Activated CD4-positive, alpha-beta T cell treated with anti-CD3 and anti-CD28 coated beads, Interleukin-2, amount 50 U/mL, for 4 hours (primary cell): Measurements from ENCODE around the gene SERTAD1.
"Not testable (repeated sequence)": the region's sequence is repeated elsewhere in the genome, so short reads cannot be mapped to it uniquely, and the experiment has no call there.

Experiments used
- DNase-seq, 2 experiments: peaks; one replicate each; pipeline ENCODE4 v3.0.0-alpha.2; 2020

The SERTAD1 gene

GRCh38 chr19:40450664-40451063, 24.9 kb upstream of the SERTAD1 start:
- DNase-seq: no peak

GRCh38 chr19:40449506-40449905, 23.7 kb upstream of the SERTAD1 start:
- DNase-seq: no peak

- DNase-seq: no peak
Measured at GRCh38 chr19:40446263-40446784, 20.5 kb upstream of the SERTAD1 start.

- no peak for DNase-seq
Measured at GRCh38 chr19:40445780-40446262, 20.0 kb upstream of the SERTAD1 start.

- no peak for DNase-seq
Measured at GRCh38 chr19:40444825-40445312, 19.1 kb upstream of the SERTAD1 start.

GRCh38 chr19:40444000-40444824, 18.4 kb upstream of the SERTAD1 start, which contains the start of gene SERTAD3:
SERTAD3 (minus strand) TSS chr19:40444335; CDS start chr19:40442080, 2,255 bp downstream.
- DNase-seq: peak; percentile 95

- DNase-seq: peak; percentile 99
Measured at GRCh38 chr19:40443131-40443999, 17.6 kb upstream of the SERTAD1 start.

- DNase-seq: no peak
Measured at GRCh38 chr19:40442328-40443130, 16.7 kb upstream of the SERTAD1 start.

- DNase-seq: no peak
Measured at GRCh38 chr19:40441719-40442253, 16.0 kb upstream of the SERTAD1 start.

GRCh38 chr19:40438284-40438683, 12.5 kb upstream of the SERTAD1 start:
- DNase-seq: no peak

GRCh38 chr19:40433391-40434216, 7.8 kb upstream of the SERTAD1 start:
- peak in 1 of 2 experiments; percentile 28 for DNase-seq

- DNase-seq: not testable (repeated sequence)
Measured at GRCh38 chr19:40432760-40433159, 7.0 kb upstream of the SERTAD1 start.

- no peak for DNase-seq
Measured at GRCh38 chr19:40431698-40432097, 5.9 kb upstream of the SERTAD1 start.

GRCh38 chr19:40430242-40430641, 4.5 kb upstream of the SERTAD1 start:
- not testable (repeated sequence) for DNase-seq

GRCh38 chr19:40428197-40428596, 2.4 kb upstream of the SERTAD1 start:
- not testable (repeated sequence) for DNase-seq

GRCh38 chr19:40424637-40425449, 949 bp downstream of the SERTAD1 start:
- DNase-seq: no peak

GRCh38 chr19:40423938-40424337, 1.9 kb downstream of the SERTAD1 start:
- DNase-seq: no peak

- no peak for DNase-seq
Measured at GRCh38 chr19:40422748-40423566, 2.8 kb downstream of the SERTAD1 start.
